Ovary (tissue), 9 donors: ENCODE measurements around the gene ZFP36. TPM values are rescaled to one million over a fixed set of nuclear protein-coding genes. Genes with fewer than 3 reads are reported as not detected.

Experiments used
- DNase-seq, 5 donors: peaks; one replicate each; pipeline ENCODE4 v3.0.0-alpha.2; 2019 to 2020
- H3K27ac ChIP-seq, 2 donors: fragments of 200-600 bp; one replicate each; pipeline versions ENCODE4 v1.5.1 to v1.8.0; 2019 to 2022
- H3K27me3 ChIP-seq: fragments of 200-600 bp; one replicate; pipeline ENCODE4 v1.8.0; 2022
- H3K36me3 ChIP-seq: fragments of 200-600 bp; sonication (generic); one replicate; pipeline ENCODE4 v1.5.1; 2019
- H3K4me1 ChIP-seq: one replicate; pipeline ENCODE4 v1.8.1; 2013; ENCODE audit warnings: mild to moderate bottlenecking, moderate library complexity; ENCODE audit not compliant: insufficient read depth
- H3K4me3 ChIP-seq: fragments of 200-600 bp; sonication (generic); one replicate; pipeline ENCODE4 v1.5.1; 2017
- H3K9me3 ChIP-seq, 2 donors: fragments of 200-600 bp in 1 of 2; sonication (generic) in 1 of 2; one replicate each; pipeline versions ENCODE4 v1.5.1 to v1.8.1; 2013 to 2019; ENCODE audit warnings: mild to moderate bottlenecking in 1 of 2, moderate library complexity in 1 of 2
- CTCF ChIP-seq, 3 donors: fragments of 450-650 bp in 2 of 3; fragments of 200-600 bp in 1 of 3; IDR thresholded peaks; one replicate each; pipeline versions ENCODE4 v1.5.1 to v1.8.0; 2016 to 2022; ENCODE audit warnings: antibody characterized with exemption in 3 of 3, mild to moderate bottlenecking in 1 of 3
- EP300 ChIP-seq: sonication (generic); formaldehyde crosslinking; IDR thresholded peaks from one replicate; pipeline ENCODE4 v1.6.1; 2017; ENCODE audit warnings: antibody characterized with exemption
- POLR2A ChIP-seq: fragments of 450-650 bp; IDR thresholded peaks from one replicate; pipeline ENCODE4 v1.6.1; 2017; ENCODE audit warnings: antibody characterized with exemption, mild to moderate bottlenecking, moderate library complexity
- WGBS, 3 donors: extraction: QIAGEN DNeasy Blood & Tissue Kit in 1 of 3; methylation state at CpG; one replicate each; pipeline versions ENCODE4 v1.1.5 to v1.1.7; 2013 to 2017; 5-methylcytosine and 5-hydroxymethylcytosine counted together
- intact Hi-C, 4 donors: fragments of 100-400 bp; cut with DNase I; formaldehyde crosslinking; loops; one replicate each; pipeline versions ENCODE4 v1.11.0 to v1.15.1; 2022 to 2023
- polyA plus RNA-seq, 2 donors: library from polyadenylated mRNA; stranded (reverse); fragments of 200-250 nt in 1 of 2; fragments of 350-450 nt in 1 of 2; fragmentation: Illumina TruSeq in 1 of 2; extraction: RNeasy Lipid Tissue Mini Kit (QIAGEN cat#74804) in 1 of 2; gene quantifications; one replicate each; pipeline ENCODE4 v1.2.3, GENCODE V29; 2013 to 2014
- total RNA-seq, 7 donors: library from RNA; depleted of rRNA in 2 of 7; stranded (reverse); fragments of >200 nt in 2 of 7; fragmentation: NEBNext Ultra II Directional in 3 of 7; extraction: Animal tissue kit (Norgen Biotek cat#: 25700) in 3 of 7; gene quantifications; one replicate each; pipeline versions ENCODE4 v1.1.0 to v1.2.4, GENCODE V29; 2016 to 2023
- donor health status: DM: no; HTN: no; CAD: no; lungs with moderate emphysema.
- donor health status: DM: no; HTN: no; CAD: no.
- donor health status: Bipolar disorder and iron deficiency.
- donor health status: DM: yes; HTN: yes; CAD: no.
- donor health status: DM: no; HTN: no; CAD: no.
- donor health status: DM: yes; HTN: yes; CAD: no.

The ZFP36 gene
- total and polyA plus RNA-seq, 9 donors = 78.1 to 995 (median 196) TPM

GRCh38 chr19:39397360-39398296, 9.0 kb upstream of the ZFP36 start:
- intact Hi-C loops = loop anchor here in 2 of 4 donors (2.0 to 10.0 kb wide), 2 partner anchors 15 to 137 kb away; partner anchors contain the start of genes EID2B (in 1 of the 2) and PLEKHG2 (in 1 of the 2)
- Histone ChIP-seq H3K36me3 (no peaks in the 10 kb centered on the region), H3K4me1 (peaks cover 8% of the 10 kb centered on the region), H3K27me3 (no peaks in the 10 kb centered on the region), H3K9me3 (no peaks in the 10 kb centered on the region), H3K4me3 (no peak overlapping the region), H3K27ac (peak overlapping the region; percentile 66 to 71)
- TF ChIP-seq EP300 = no peak
- TF ChIP-seq CTCF (IDR thresholded peaks at IDR 0.05) = peak; percentile 92 to 96 (median 96)
- TF ChIP-seq POLR2A = peak; percentile 28
- WGBS, 3 donors = 27 to 28% (median 28%) methylated on average over 9 to 17 of the region's 17 CpGs
- peak; percentile 81 to 93 (median 91) for DNase-seq

GRCh38 chr19:39398297-39398864, 8.3 kb upstream of the ZFP36 start:
- intact Hi-C loops = loop anchor here in 1 of 4 donors (10.0 kb wide), 1 partner anchor 136 kb away; the partner anchor contains the start of gene EID2B
- Histone ChIP-seq H3K4me3 (no peak overlapping the region), H3K36me3 (no peaks in the 10 kb centered on the region), H3K27me3 (no peaks in the 10 kb centered on the region), H3K9me3 (no peaks in the 10 kb centered on the region), H3K27ac (peak overlapping the region; percentile 66 to 71), H3K4me1 (peaks cover 8% of the 10 kb centered on the region)
- peak in 4 of 5 donors; percentile 46 to 68 (median 50) for DNase-seq
- TF ChIP-seq CTCF (IDR thresholded peaks at IDR 0.05) (no peak), POLR2A (peak; percentile 11)
- 77 to 82% (median 81%) methylated on average over 11 of the region's 11 CpGs for WGBS, 3 donors

- Histone ChIP-seq H3K9me3 (no peaks in the 10 kb centered on the region), H3K4me1 (peaks cover 8% of the 10 kb centered on the region), H3K4me3 (no peak overlapping the region), H3K27ac (no peak overlapping the region), H3K36me3 (no peaks in the 10 kb centered on the region), H3K27me3 (no peaks in the 10 kb centered on the region)
- WGBS, 3 donors = 85 to 94% (median 88%) methylated on average over 4 of the region's 4 CpGs
- DNase-seq = no peak
- intact Hi-C loops = loop anchor here in 2 of 4 donors (5.0 to 10.0 kb wide), 2 partner anchors 135 to 572 kb away; partner anchors contain the start of gene EID2B (in 1 of the 2)
- TF ChIP-seq POLR2A (no peak), EP300 (no peak), CTCF (IDR thresholded peaks at IDR 0.05) (no peak)
These were observed 7.0 kb upstream of the ZFP36 start for GRCh38 chr19:39399668-39400050.

- H3K27me3 ChIP-seq = no peaks in the 10 kb centered on the region
- H3K36me3 ChIP-seq = no peaks in the 10 kb centered on the region
- TF ChIP-seq POLR2A (no peak), CTCF (IDR thresholded peaks at IDR 0.05) (no peak), EP300 (no peak)
- H3K4me3 ChIP-seq = no peak overlapping the region
- 69 to 73% (median 71%) methylated on average over 4 of the region's 4 CpGs for WGBS, 3 donors
- H3K4me1 ChIP-seq = peaks cover 8% of the 10 kb centered on the region
- H3K27ac ChIP-seq = no peak overlapping the region
- no peaks in the 10 kb centered on the region for H3K9me3 ChIP-seq
- no peak for DNase-seq
- intact Hi-C loops = loop anchor here in 1 of 4 donors (5.0 kb wide), 1 partner anchor 573 kb away; no protein-coding TSS in a partner anchor
These were observed 6.6 kb upstream of the ZFP36 start for GRCh38 chr19:39400061-39400460.
